ENCODE measurements around the gene DIAPH3.

DNA sequence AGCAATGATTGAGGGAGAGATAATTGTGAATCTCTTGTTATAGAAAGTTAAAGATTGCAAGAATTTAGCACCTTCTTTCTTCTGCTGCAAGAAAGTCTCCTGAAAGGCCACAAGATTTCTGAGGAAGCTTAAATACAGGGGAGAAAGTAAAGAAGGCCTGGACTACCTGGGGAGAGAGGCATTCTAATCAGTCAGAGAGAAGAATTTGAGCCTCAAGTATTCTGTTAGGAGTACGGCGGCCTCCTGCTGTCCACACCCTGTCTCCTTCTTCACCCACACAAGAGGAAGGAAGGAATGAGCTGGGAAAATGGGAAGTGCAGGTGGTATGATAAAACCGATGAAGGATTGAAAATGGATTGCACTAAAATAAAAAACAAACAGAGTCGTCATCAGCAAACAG, 474.7 kb downstream of the DIAPH3 start:
- TF ChIP-seq, protein P1, sequence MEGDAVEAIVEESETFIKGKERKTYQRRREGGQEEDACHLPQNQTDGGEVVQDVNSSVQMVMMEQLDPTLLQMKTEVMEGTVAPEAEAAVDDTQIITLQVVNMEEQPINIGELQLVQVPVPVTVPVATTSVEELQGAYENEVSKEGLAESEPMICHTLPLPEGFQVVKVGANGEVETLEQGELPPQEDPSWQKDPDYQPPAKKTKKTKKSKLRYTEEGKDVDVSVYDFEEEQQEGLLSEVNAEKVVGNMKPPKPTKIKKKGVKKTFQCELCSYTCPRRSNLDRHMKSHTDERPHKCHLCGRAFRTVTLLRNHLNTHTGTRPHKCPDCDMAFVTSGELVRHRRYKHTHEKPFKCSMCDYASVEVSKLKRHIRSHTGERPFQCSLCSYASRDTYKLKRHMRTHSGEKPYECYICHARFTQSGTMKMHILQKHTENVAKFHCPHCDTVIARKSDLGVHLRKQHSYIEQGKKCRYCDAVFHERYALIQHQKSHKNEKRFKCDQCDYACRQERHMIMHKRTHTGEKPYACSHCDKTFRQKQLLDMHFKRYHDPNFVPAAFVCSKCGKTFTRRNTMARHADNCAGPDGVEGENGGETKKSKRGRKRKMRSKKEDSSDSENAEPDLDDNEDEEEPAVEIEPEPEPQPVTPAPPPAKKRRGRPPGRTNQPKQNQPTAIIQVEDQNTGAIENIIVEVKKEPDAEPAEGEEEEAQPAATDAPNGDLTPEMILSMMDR (IDR thresholded peaks at IDR 0.05; ENCODE audit: low read depth, low read length), result no peak
- no peak for TF ChIP-seq EZH2phosphoT487 (IDR thresholded peaks at IDR 0.05; ENCODE audit: low read depth)

Data from OCI-LY3 (cell line).